ENCODE data around the gene RIN2.
"Not testable (repeated sequence)": the region's sequence is repeated elsewhere in the genome, so short reads cannot be mapped to it uniquely, and the experiment has no call there.

The RIN2 gene

DNA sequence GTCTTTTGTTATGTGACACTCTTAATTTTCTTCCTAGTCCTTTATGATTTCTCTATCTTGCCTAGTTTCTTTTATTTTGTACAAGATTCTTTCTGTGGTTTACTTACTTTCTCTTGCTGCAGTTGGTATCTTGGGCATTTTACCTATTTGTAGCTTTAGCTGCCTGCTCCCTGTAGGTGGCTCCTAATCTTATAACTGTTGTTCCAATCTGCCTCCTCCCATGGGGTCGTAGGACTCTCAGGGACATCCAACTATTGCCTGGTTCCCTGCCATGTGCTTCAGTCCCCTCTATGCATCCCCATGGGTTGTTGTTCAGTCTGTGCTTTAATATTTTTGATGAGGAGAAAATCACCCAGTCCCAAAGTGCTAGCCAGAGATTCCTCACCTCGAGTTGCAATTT lies 31.4 kb downstream of the RIN2 start:
- no peak for DNase-seq (ENCODE audit: low spot score)

DNA sequence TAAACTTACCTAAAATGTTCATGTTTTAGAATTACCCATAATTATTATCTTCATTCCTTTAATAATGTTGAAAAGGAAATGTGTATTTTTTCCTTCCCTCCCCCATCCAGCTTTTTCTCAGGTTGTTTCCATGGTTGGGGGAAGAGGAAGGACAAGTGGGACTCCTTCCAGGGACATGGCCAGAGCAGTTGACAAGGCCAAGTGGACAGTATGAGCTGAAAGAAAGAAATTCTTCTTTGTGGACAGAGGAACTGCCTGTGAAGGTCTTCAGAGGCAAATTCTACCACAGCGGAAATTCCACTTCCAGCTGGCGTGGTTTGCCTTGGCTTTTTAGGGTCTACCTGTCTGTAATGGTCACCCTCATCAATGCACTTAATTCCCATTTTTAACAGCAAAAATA lies 33.8 kb downstream of the RIN2 start:
- no peak for DNase-seq (ENCODE audit: low spot score)

DNA sequence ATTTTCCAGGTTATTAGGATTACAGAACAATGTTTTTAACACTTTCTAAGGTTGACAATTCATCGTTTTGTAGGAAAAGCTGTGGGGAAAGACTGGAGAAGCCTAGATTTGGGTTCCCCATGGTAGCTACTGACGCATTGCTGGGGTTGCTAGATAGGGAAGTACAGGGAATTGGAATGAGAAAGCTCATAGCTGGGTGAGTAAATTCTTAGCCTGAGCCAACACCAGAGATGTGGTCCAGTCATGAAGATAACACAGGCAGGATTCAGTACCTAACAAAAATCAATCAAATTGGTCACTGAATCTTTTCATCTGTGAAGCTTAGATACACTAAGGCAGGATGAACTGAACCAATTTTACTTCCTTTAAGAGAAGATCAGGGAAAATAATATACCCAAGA lies 35.7 kb downstream of the RIN2 start:
- no peak for DNase-seq (ENCODE audit: low spot score)

DNA sequence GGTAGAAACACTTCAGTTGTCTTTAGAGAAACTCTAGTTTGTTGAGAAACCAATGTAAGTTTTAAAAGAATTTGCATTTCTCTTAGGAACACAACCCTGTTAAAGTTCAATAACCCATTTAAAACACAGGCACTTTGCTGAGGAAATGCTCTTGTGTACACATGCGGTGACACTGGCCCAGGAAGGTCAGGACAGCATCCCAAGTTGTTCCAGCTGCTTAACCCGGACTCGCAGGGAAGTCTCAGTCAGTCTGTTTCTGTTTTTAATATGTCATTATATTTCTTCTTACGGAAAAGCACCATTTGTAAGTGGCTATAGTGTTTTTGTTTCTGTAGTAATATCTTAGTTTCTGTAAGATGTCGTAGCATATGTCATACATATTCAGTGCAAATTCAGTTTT lies 36.9 kb downstream of the RIN2 start:
- no peak for DNase-seq (ENCODE audit: low spot score)

DNA sequence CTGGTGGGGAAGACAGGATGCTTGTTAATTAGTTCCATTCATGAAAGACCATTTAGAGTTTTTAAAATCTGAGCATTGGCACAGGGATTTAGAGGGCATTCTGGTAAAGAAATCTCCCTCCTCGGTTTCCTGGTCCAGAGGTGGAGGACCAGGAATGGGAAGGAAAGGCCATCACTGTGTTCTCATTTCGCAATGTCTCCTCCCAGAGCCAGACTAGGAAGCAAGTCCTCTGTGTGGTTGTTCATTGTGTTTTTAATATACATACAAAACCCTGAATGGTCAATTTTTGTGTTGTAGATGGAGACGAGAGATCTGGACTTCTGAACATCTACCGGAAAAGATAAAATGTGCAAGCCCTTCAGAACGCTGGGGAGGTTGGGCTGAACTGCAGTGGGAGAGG lies 41.3 kb downstream of the RIN2 start:
- no peak for DNase-seq (ENCODE audit: low spot score)

DNA sequence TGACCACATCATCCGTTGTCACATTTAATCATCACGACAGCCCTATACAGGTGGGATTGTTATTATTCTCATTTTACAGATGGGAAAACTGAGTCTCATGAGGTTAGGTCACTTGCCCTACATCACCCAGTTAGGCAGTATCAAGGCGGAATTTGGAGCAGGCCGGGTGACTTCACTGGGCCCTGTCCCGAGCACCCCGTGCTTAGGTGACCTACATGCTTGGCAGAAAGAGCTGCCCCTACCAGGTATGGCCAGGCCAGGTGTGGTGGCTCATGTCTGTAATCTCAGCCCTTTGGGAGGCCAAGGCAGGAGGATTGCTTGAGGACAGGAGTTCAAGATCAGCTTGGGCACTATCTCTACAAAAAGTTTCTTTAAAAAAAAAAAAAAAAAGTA lies 44.0 kb downstream of the RIN2 start:
- DNase-seq (ENCODE audit: low spot score): no peak

DNA sequence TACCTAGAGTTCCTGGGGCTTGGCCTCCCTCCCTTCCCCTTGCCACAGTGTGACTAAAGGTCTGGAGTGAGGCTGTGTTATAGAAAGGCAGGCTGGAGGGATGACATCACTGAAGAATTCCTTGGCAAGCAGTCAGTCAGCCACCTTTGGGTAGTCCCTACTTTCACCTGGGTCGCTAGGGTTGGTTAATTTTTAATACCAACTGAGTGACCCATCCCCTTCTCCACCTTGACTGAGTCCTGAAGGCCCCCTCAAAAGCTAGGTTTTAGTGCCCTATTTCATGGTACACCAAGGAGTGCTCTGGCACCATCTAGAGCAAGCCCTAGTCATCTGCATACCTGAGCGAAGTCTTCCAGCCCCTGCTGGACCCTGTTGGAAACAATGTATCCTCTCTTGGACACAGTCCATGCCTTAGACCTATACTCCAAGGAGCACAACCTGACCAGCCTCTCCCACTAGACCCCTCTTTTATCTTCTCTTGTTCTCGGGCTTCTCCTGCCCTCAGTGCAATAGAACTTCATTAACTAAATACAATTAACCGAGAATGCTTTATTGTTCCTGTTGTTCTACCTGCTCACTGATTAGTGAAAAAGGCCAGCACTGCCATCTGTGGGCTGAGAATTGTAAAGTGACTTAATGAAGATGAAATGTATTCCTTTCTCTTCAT lies 44.6 kb downstream of the RIN2 start:
- DNase-seq (ENCODE audit: low spot score): no peak

DNA sequence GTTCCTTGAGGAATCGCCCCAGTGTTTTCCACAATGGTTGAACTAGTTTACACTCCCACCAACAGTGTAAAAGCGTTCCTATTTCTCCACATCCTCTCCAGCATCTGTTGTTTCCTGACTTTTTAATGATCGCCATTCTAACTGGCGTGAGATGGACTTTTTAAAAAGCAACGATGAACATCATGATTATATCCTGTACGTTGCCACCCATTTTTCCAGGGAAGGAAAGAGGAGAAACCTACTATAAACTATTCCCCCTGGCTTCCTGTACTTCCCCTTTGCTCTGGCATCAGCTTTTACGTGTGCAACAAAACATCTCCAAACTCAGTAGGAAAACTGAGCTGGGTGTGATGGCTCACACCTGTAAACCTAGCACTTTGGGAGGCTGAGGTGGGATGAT lies 48.2 kb downstream of the RIN2 start:
- DNase-seq (ENCODE audit: low spot score): not testable (repeated sequence)

DNA sequence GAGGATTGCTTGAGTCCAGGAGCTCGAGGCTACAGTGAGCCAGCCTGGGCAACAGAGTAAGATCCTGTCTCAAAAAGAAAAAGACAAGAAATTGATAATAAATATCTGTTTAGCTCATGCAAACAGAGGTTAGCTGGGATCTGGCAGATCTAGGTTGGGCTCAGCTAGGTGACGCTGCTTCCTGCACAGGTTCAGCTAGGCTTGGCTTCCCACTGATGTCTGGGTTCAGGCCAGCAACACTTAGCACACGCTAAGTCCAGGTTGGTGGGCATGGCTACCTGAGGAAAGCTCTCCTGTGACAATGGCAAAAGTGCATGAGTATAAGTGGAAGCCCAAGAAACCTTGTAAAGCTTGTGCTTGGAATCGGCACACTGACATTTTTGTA lies 48.7 kb downstream of the RIN2 start:
- DNase-seq (ENCODE audit: low spot score): no peak

DNA sequence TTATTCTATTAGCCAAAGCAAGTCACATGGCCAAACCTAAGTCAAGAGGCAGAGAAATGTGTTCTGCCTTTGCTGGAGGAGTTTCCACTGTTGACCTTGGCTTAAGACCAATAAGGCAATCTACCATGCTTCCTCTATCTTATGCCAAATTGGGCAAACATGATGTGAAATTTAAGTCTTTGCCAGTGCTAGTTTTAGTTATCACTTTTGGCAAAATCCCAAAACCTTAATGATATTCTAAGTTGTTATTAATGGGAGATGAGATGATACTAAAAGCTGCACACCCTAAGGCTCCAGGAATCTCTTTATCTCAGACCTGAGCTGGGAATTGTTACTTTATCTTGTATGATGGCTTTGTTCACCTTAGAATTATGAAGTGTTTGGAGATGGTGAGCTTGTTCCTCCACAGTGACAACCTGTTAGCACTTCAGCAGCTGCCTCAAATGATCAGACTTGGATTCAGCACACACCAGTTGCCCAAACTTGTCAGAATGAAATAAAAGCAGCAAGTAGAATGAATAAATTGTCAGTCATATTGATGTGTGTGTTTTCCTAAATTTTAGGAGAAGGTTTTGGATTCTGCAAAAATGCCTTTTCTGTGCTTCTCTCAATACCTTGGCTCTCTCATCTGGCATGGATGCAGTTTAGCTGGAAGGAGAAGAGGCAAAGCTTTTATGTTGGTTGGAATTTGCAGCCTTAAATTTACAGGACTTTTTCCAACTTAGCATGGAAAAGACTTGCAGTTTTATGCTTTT lies 49.3 kb downstream of the RIN2 start:
- no peak for DNase-seq (ENCODE audit: low spot score)
